ENCODE results near the gene LAMA2. TPM values are rescaled to one million over a fixed set of nuclear protein-coding genes. Genes with fewer than 3 reads are reported as not detected.

The LAMA2 gene
- total and polyA plus RNA-seq, 2 of the 13 experiments (the other 11 are each of a cell fraction or from before 2014, with no cell fraction given), result 0.11 to 0.28 TPM

GRCh38 chr6:129364767-129365166 lies 481.8 kb downstream of the LAMA2 start:
- 7% methylated on average over 3 of the region's 3 CpGs for WGBS (ENCODE audit: low lambda C conversion rate)
- POLR2A ChIA-PET, result no interaction called here
- in situ Hi-C loops (cut with HindIII; ENCODE audit: extremely low pct_ligation_motif_present, low pct_unique_long_range_greater_than_20kb), result no loop called here

More at GRCh38 chr6:129364767-129365166, 481.8 kb downstream of the LAMA2 start:
- intact Hi-C loops (cut with micrococcal nuclease; ENCODE audit: unreplicated experiment), result no loop called here
- no peak for DNase-seq (ENCODE audit: low spot score)
- CTCF ChIA-PET (ENCODE audit: low intra/inter-chr PET ratio, low total read pairs), result no interaction called here
- Histone ChIP-seq H3K79me2 (ENCODE audit: insufficient read depth, low read length) (no peaks in the 10 kb centered on the region), H2AFZ (ENCODE audit: low read length) (no peak overlapping the region), H3K9me3 (ENCODE audit: low read length) (no peaks in the 10 kb centered on the region), H3K27me3 (ENCODE audit: control insufficient read depth in 1 of 2, insufficient read depth in 2 of 2, low read length in 2 of 2) (no peaks in the 10 kb centered on the region), H3K36me3 (replicated peaks in 1 of 2; ENCODE audit: control insufficient read depth in 1 of 2, insufficient read depth in 2 of 2, low read length in 2 of 2) (no peaks in the 10 kb centered on the region), H3K4me2 (ENCODE audit: low read depth, low read length) (no peak overlapping the region), H3K4me3 (replicated peaks in 1 of 3; ENCODE audit: insufficient read depth in 1 of 3, low read depth in 2 of 3, low read length in 3 of 3) (no peak overlapping the region), H4K20me1 (ENCODE audit: insufficient read depth, low read length) (no peaks in the 10 kb centered on the region), H3K27ac (ENCODE audit: extremely low read length, insufficient read depth, low read length) (no peak overlapping the region), H3K9ac (ENCODE audit: insufficient read depth, low read depth, low read length) (no peak overlapping the region), H3K4me1 (ENCODE audit: insufficient read depth, low read length) (no peaks in the 10 kb centered on the region)
- no peak for ATAC-seq
- no peak for FAIRE-seq
- TF ChIP-seq ZFP36 (IDR thresholded peaks at IDR 0.05; ENCODE audit: borderline replicate concordance, low read depth, low read length, partially characterized antibody) (no peak), MTA1 (CRISPR knock-in tag; IDR thresholded peaks at IDR 0.05; ENCODE audit: borderline replicate concordance) (no peak), NBN (conservative IDR thresholded peaks at IDR 0.05) (no peak), KLF9 (CRISPR knock-in tag; IDR thresholded peaks at IDR 0.05; ENCODE audit: low read depth) (no peak), FOXK2 (IDR thresholded peaks at IDR 0.05) (no peak), TBL1XR1 (IDR thresholded peaks at IDR 0.05; ENCODE audit: borderline replicate concordance, low read length, partially characterized antibody) (no peak), SNAPC2 (CRISPR knock-in tag; IDR thresholded peaks at IDR 0.05) (no peak), ZNF335 (CRISPR knock-in tag; IDR thresholded peaks at IDR 0.05) (no peak), ZNF432 (CRISPR knock-in tag; IDR thresholded peaks at IDR 0.05; ENCODE audit: borderline replicate concordance) (no peak), RELA (CRISPR knock-in tag; IDR thresholded peaks at IDR 0.05) (no peak), UBTF (CRISPR knock-in tag; IDR thresholded peaks at IDR 0.05) (no peak), RFX1 (IDR thresholded peaks at IDR 0.05) (no peak), SP5 (CRISPR knock-in tag; IDR thresholded peaks at IDR 0.05; ENCODE audit: borderline replicate concordance, low read depth) (no peak)
- no TSS peak for BruUV-seq (replicated peaks)

All from HepG2 (cell line).